ENCODE results near the gene CCDC40.

CCDC40 gene

GRCh38 chr17:80126449-80126715 is 89.9 kb downstream of the CCDC40 start:
- no peak overlapping the region for H3K4me3 ChIP-seq (ENCODE audit: low read depth, low read length)
- TF ChIP-seq CTCF (IDR thresholded peaks at IDR 0.05; ENCODE audit: borderline replicate concordance, insufficient read depth, low read depth, low read length), result no peak

- no peak for TF ChIP-seq CTCF (IDR thresholded peaks at IDR 0.05; ENCODE audit: borderline replicate concordance, insufficient read depth, low read depth, low read length)
- H3K4me3 ChIP-seq (ENCODE audit: low read depth, low read length), result no peak overlapping the region
These were observed 92.6 kb downstream of the CCDC40 start for GRCh38 chr17:80129006-80129565.

GRCh38 chr17:80130992-80131391 is 94.5 kb downstream of the CCDC40 start:
- TF ChIP-seq CTCF (IDR thresholded peaks at IDR 0.05; ENCODE audit: borderline replicate concordance, insufficient read depth, low read depth, low read length), result no peak
- H3K4me3 ChIP-seq (ENCODE audit: low read depth, low read length), result no peak overlapping the region

GRCh38 chr17:80132906-80133625 is 96.6 kb downstream of the CCDC40 start:
- no peak overlapping the region for H3K4me3 ChIP-seq (ENCODE audit: low read depth, low read length)
- TF ChIP-seq CTCF (IDR thresholded peaks at IDR 0.05; ENCODE audit: borderline replicate concordance, insufficient read depth, low read depth, low read length), result no peak

GRCh38 chr17:80133626-80133970 is 97.2 kb downstream of the CCDC40 start:
- no peak for TF ChIP-seq CTCF (IDR thresholded peaks at IDR 0.05; ENCODE audit: borderline replicate concordance, insufficient read depth, low read depth, low read length)
- H3K4me3 ChIP-seq (ENCODE audit: low read depth, low read length), result no peak overlapping the region

- H3K4me3 ChIP-seq (ENCODE audit: low read depth, low read length), result no peak overlapping the region
- TF ChIP-seq CTCF (IDR thresholded peaks at IDR 0.05; ENCODE audit: borderline replicate concordance, insufficient read depth, low read depth, low read length), result no peak
These were observed 100.7 kb downstream of the CCDC40 start for GRCh38 chr17:80137131-80137530.

GRCh38 chr17:80138856-80139426 is 102.5 kb downstream of the CCDC40 start:
- TF ChIP-seq CTCF (IDR thresholded peaks at IDR 0.05; ENCODE audit: borderline replicate concordance, insufficient read depth, low read depth, low read length), result no peak
- H3K4me3 ChIP-seq (ENCODE audit: low read depth, low read length), result no peak overlapping the region

All from GM12875 (cell line).